Sigmoid colon (tissue), 7 donors: ENCODE measurements around the gene GYS2. TPM values are rescaled to one million over a fixed set of nuclear protein-coding genes. Genes with fewer than 3 reads are reported as not detected.

Source experiments
- DNase-seq: peaks from one replicate; pipeline ENCODE4 v3.0.0-alpha.2; 2019
- H3K27ac ChIP-seq, 4 donors: fragments of 200-600 bp; sonication (generic); one replicate each; pipeline ENCODE4 v1.5.1; 2016 to 2019; ENCODE audit warnings: mild to moderate bottlenecking in 1 of 4
- H3K27me3 ChIP-seq, 3 donors: fragments of 200-600 bp; sonication (generic); one replicate each; pipeline ENCODE4 v1.5.1; 2019; ENCODE audit warnings: mild to moderate bottlenecking in 1 of 3
- H3K36me3 ChIP-seq, 4 donors: fragments of 200-600 bp; sonication (generic); one replicate each; pipeline ENCODE4 v1.5.1; 2016 to 2019
- H3K4me1 ChIP-seq, 4 donors: fragments of 200-600 bp; sonication (generic); one replicate each; pipeline ENCODE4 v1.5.1; 2017 to 2019
- H3K4me3 ChIP-seq, 4 donors: fragments of 200-600 bp; sonication (generic); one replicate each; pipeline ENCODE4 v1.5.1; 2017 to 2019; ENCODE audit warnings: mild to moderate bottlenecking in 2 of 4, moderate library complexity in 1 of 4
- H3K9me3 ChIP-seq, 4 donors: fragments of 200-600 bp in 3 of 4; sonication (generic) in 3 of 4; one replicate each; pipeline versions ENCODE4 v1.5.1 to v1.6.1; 2013 to 2019
- CTCF ChIP-seq, 4 experiments: fragments of 450-650 bp in 3 of 4; fragments of 200-600 bp in 1 of 4; IDR thresholded peaks; one replicate each; pipeline ENCODE4 v1.5.1; 2016 to 2019; ENCODE audit warnings: antibody characterized with exemption in 4 of 4, mild to moderate bottlenecking in 3 of 4, moderate library complexity in 2 of 4
- EP300 ChIP-seq, 4 donors: sonication (generic); formaldehyde crosslinking; IDR thresholded peaks; one replicate each; pipeline ENCODE4 v1.6.1; 2017; ENCODE audit warnings: antibody characterized with exemption in 4 of 4
- POLR2A ChIP-seq, 2 donors: fragments of 450-650 bp; IDR thresholded peaks; one replicate each; pipeline ENCODE4 v1.6.1; 2016; ENCODE audit warnings: antibody characterized with exemption in 2 of 2, mild to moderate bottlenecking in 2 of 2, moderate library complexity in 2 of 2
- POLR2AphosphoS5 ChIP-seq, 4 donors: sonication (generic); formaldehyde crosslinking; IDR thresholded peaks; one replicate each; pipeline ENCODE4 v1.6.1; 2017; ENCODE audit warnings: antibody characterized with exemption in 4 of 4
- WGBS, 2 donors: extraction: QIAGEN DNeasy Blood & Tissue Kit; methylation state at CpG; one replicate each; pipeline ENCODE4 v1.1.7; 2013; 5-methylcytosine and 5-hydroxymethylcytosine counted together
- intact Hi-C: fragments of 100-400 bp; cut with DNase I; formaldehyde crosslinking; loops from one replicate; pipeline ENCODE4 v1.15.1; 2023
- polyA plus RNA-seq, 3 donors: library from polyadenylated mRNA; stranded (reverse); fragments of 200-250 nt; gene quantifications; one replicate each; pipeline ENCODE4 v1.2.3, GENCODE V29; 2013
- total RNA-seq, 4 donors: library from RNA; depleted of rRNA; stranded (reverse); fragments of >200 nt; gene quantifications; one replicate each; pipeline ENCODE4 v1.1.0, GENCODE V29; 2016
- donor health status: healthy with polysubstance abuse.
- donor health status: Bipolar disorder and iron deficiency.
- donor health status: healthy.

GYS2 gene
- total and polyA plus RNA-seq, 7 donors = 0.27 TPM; not detected in 6

- H3K4me3 ChIP-seq = no peak overlapping the region
- H3K27me3 ChIP-seq = no peaks in the 10 kb centered on the region
- no peak for DNase-seq
- H3K36me3 ChIP-seq = peaks cover 0 to 3% (median 0%) of the 10 kb centered on the region in 4 donors
- no peak for TF ChIP-seq EP300 (IDR thresholded peaks at IDR 0.05)
- TF ChIP-seq POLR2AphosphoS5 (IDR thresholded peaks at IDR 0.05) = no peak
- no peak for TF ChIP-seq POLR2A (IDR thresholded peaks at IDR 0.05)
- TF ChIP-seq CTCF (IDR thresholded peaks at IDR 0.05) = no peak
- no peaks in the 10 kb centered on the region for H3K4me1 ChIP-seq
- no peaks in the 10 kb centered on the region for H3K9me3 ChIP-seq
- no peak overlapping the region for H3K27ac ChIP-seq
- 92 to 94% methylated on average over 2 of the region's 2 CpGs for WGBS, 2 donors
- intact Hi-C loops = no loop called here
These were observed 23.3 kb upstream of the GYS2 start for GRCh38 chr12:21627924-21628323.

- Histone ChIP-seq H3K36me3 (no peaks in the 10 kb centered on the region), H3K27me3 (no peaks in the 10 kb centered on the region), H3K27ac (no peak overlapping the region), H3K4me1 (no peaks in the 10 kb centered on the region), H3K4me3 (no peak overlapping the region), H3K9me3 (no peaks in the 10 kb centered on the region)
- TF ChIP-seq POLR2AphosphoS5 (IDR thresholded peaks at IDR 0.05) (no peak), EP300 (IDR thresholded peaks at IDR 0.05) (no peak), CTCF (IDR thresholded peaks at IDR 0.05) (no peak), POLR2A (IDR thresholded peaks at IDR 0.05) (no peak)
- no peak for DNase-seq
- intact Hi-C loops = no loop called here
These were observed 13.9 kb upstream of the GYS2 start for GRCh38 chr12:21618566-21618965.

- no peak overlapping the region for H3K27ac ChIP-seq
- intact Hi-C loops = no loop called here
- H3K4me3 ChIP-seq = no peak overlapping the region
- no peaks in the 10 kb centered on the region for H3K4me1 ChIP-seq
- no peak for TF ChIP-seq EP300 (IDR thresholded peaks at IDR 0.05)
- TF ChIP-seq CTCF (IDR thresholded peaks at IDR 0.05) = no peak
- no peak for TF ChIP-seq POLR2AphosphoS5 (IDR thresholded peaks at IDR 0.05)
- TF ChIP-seq POLR2A (IDR thresholded peaks at IDR 0.05) = no peak
- H3K27me3 ChIP-seq = no peaks in the 10 kb centered on the region
- no peaks in the 10 kb centered on the region for H3K9me3 ChIP-seq
- H3K36me3 ChIP-seq = no peaks in the 10 kb centered on the region
- 92 to 93% methylated on average over 3 of the region's 3 CpGs for WGBS, 2 donors
- DNase-seq = no peak
These were observed 12.4 kb upstream of the GYS2 start for GRCh38 chr12:21617030-21617429.

- Histone ChIP-seq H3K36me3 (no peaks in the 10 kb centered on the region), H3K4me1 (no peaks in the 10 kb centered on the region), H3K4me3 (no peak overlapping the region), H3K9me3 (no peaks in the 10 kb centered on the region), H3K27me3 (no peaks in the 10 kb centered on the region), H3K27ac (no peak overlapping the region)
- TF ChIP-seq EP300 (IDR thresholded peaks at IDR 0.05) (no peak), POLR2AphosphoS5 (IDR thresholded peaks at IDR 0.05) (no peak), CTCF (IDR thresholded peaks at IDR 0.05) (no peak), POLR2A (IDR thresholded peaks at IDR 0.05) (no peak)
- DNase-seq = no peak
- WGBS, 2 donors = 40 to 41% methylated on average over 1 of the region's 1 CpG
- intact Hi-C loops = no loop called here
These were observed 10.8 kb upstream of the GYS2 start for GRCh38 chr12:21615431-21615830.

- Histone ChIP-seq H3K4me1 (no peaks in the 10 kb centered on the region), H3K27me3 (no peaks in the 10 kb centered on the region), H3K27ac (no peak overlapping the region), H3K4me3 (no peak overlapping the region), H3K9me3 (no peaks in the 10 kb centered on the region), H3K36me3 (no peaks in the 10 kb centered on the region)
- WGBS, 2 donors = 88 to 94% methylated on average over 2 of the region's 2 CpGs
- intact Hi-C loops = no loop called here
- no peak for DNase-seq
- TF ChIP-seq EP300 (IDR thresholded peaks at IDR 0.05) (no peak), CTCF (IDR thresholded peaks at IDR 0.05) (no peak), POLR2A (IDR thresholded peaks at IDR 0.05) (no peak), POLR2AphosphoS5 (IDR thresholded peaks at IDR 0.05) (no peak)
These were observed 9.9 kb upstream of the GYS2 start for GRCh38 chr12:21614506-21614905.
